ENCODE data around the gene CAMKV.
"Not testable (repeated sequence)": the region's sequence is repeated elsewhere in the genome, so short reads cannot be mapped to it uniquely, and the experiment has no call there.

CAMKV gene, protein sequence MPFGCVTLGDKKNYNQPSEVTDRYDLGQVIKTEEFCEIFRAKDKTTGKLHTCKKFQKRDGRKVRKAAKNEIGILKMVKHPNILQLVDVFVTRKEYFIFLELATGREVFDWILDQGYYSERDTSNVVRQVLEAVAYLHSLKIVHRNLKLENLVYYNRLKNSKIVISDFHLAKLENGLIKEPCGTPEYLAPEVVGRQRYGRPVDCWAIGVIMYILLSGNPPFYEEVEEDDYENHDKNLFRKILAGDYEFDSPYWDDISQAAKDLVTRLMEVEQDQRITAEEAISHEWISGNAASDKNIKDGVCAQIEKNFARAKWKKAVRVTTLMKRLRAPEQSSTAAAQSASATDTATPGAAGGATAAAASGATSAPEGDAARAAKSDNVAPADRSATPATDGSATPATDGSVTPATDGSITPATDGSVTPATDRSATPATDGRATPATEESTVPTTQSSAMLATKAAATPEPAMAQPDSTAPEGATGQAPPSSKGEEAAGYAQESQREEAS

GRCh38 chr3:49869525-49870126 is at the start of gene CAMKV:
TSS of gene CAMKV (minus strand) at chr3:49869906. CDS start at chr3:49862388, 7,518 bp downstream.
- DNase-seq, result no peak

DNA sequence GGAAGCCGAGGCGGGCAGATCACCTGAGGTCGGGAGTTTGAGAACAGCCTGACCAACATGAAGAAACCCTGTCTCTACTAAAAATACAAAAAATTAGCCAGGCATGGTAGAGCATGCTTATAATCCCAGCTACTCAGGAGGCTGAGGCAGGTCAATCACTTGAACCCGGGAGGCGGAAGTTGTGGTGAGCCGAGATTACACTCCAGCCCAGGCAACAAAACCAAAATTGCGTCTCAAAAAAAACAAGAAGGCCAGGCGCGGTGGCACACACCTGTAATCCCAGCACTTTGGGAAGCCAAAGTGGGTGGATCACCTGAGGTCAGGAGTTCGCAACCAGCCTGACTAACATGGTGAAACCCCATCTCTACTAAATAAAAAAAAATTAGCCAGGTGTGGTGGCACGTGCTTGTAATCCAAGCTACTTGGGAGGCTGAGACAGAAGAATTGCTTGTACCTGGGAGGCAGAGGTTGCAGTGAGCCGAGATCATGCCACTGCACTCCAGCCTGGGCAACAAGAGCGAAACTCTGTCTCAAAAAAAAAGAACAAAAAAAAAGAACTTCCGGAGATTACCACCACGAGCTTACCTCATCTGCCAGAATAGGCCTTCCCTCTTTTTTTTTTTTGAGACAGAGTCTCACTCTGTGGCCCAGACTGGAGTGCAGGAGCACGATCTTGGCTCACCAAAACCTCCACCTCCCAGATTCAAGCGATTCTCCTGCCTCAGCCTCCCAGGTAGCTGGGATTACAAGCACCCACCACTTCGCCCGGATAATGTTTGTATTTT is 48.3 kb upstream of the CAMKV start:
- DNase-seq, result not testable (repeated sequence)

- DNase-seq, result no peak
Observed at GRCh38 chr3:49916686-49917085, 47.0 kb upstream of the CAMKV start.

GRCh38 chr3:49914906-49915305 is 45.2 kb upstream of the CAMKV start:
- no peak for DNase-seq

DNA sequence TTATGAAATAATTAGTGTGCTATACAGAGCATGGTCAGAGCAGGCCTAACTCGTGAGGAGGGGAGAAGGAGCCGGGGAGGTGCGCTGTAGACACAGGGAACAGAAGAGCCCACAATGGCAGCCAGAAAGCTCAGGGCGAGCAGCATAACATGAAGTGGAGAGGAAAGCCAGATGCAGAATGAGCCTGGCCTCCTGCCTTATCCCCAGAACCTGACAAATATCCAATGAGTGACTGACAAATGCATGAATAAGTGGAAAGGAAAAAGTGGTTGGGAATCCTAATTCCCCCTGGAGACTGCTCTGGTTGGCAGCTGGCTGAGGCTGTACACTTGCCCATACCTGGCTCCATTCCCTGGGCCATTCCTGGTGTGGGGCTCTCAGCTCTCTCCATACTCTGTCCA is 43.2 kb upstream of the CAMKV start:
- DNase-seq, result no peak

DNA sequence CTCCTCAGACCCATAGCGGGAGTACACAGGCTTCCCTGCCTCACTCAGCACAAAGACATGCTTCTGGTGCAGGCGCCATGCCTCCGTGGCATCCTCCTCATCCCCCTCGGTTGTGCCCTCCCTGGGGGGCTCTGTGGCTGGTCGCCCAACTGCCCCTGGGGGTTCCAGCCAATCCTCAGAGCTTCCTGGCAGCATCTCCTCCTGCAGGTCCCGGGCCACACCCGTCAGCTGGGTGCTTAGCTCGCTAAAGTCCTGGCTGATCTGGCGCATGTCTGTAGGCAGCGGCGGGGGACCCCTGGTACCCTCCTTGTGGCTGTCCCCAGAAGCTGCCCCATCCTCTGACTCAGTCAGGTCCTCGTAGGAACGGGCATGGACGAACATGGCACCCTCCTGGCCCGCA is 41.9 kb upstream of the CAMKV start:
- no peak for DNase-seq

DNA sequence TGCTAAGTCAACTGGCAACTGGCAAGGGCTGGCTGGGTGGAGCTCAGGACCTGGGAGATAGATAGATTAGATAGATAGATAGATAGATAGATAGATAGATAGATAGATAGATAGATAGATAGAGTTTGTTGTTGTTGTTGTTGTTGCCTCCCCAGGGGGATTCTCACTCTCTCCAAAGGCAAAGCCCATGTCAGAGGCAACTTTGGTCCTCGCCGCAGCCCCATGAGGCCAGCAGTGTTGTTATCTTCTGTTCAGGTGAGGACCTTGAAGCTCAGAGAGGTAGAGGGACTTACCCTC is 41.4 kb upstream of the CAMKV start:
- DNase-seq, result no peak

DNA sequence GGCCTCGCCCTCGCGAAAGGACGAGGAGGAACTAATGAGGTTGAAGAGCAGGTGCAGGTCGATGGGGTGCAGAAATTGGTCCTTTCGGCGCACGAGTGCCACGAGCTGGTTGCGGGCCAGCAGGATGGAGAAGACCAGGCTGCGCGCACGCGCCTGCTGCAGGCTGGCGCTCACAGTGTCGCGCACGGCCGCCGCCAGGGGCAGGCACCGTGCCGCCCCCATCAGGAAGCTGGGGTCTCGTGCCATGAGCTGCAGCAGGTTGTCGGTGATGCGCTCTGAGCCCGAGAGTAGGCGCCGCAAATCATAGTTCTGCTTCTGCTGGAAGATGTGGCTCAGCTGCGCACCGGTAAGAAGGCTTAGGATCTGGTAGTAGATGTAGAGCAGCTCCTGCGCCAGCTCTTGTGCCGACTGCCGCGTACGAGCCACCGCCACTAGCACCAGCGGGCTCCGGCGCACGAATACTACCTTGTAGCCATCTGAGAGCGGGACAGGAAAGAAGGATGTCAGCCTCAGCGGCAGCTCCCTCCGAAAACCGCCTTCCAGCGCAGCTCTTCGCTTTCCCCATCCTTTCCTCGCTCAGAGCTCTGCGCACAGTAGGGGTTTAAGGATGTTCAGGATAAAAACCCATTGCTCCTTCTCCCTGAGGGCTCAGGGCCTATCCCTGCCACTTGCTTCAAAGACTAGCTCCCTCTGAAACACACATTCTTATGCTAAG is 40.9 kb upstream of the CAMKV start:
- DNase-seq, result no peak

DNA sequence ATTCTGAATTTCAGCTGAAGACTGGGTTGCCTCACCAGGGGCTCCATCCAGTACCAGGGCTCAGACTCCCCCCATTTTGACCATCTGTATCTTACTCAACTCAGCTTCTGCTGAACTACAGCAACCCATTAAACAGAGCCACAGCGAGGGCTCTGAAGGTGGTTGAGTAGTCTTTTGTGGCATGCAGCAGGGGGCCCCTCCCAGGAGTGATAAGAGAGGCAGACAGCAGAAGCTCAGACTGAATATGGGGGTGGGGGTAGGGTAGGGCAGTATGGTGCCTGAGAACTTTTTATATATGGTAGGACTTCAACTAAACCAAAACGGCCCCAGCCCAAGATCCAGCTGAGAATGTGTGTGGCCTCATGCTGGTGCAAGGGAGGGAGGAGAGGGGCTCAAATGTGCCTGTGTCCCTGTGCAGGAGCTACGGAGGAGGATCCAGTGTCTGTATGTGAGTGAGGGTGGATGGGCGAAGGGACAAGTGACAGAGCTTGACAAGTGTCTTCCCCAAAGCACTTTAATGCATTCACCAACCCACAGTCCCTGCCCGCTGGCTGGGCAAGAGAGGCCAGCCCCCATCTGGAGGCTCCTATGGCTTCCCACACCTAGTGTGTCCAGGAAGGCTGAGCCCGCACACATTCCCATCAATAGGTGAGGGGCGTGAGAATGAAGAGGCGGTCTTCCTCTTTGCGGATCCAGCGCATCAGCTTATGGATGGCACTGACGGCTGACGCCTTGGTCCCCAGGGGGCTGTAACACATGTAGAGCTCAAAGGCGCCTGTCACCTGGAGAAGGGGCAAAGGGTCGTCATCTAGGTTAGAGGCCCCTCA is 38.9 kb upstream of the CAMKV start:
- no peak for DNase-seq

DNA sequence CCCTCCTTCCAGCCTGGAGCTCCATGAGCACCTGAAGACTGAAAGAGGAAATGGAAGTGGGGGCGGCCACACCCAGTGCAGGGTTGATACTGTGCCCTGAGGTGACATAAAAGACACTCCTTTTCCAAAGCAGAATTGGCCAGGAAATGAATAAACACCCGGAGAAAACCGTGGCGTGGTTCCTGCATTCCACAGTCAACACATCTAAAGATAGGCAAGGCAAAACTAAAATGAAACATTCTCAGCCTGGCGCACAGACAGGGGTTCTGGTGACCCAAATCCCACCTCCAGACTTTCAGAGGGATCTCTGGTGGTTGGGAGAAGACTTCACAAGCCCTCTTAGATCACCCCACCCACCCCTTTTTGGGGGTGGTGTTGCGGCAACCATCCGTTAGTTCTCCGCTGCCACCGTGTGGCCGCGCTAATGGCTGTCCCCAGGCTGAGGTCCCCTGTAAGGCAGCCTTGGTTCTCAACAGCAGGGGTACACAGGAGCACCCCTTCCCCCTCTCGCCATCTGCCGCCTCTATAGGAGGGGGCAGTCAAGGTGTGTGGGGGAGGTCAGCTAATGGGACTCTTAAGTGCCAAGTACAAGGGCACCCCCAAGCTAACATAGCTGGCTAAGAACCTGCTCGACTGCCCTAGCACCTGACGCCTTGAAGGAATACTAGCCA is 36.5 kb upstream of the CAMKV start:
- no peak for DNase-seq

DNA sequence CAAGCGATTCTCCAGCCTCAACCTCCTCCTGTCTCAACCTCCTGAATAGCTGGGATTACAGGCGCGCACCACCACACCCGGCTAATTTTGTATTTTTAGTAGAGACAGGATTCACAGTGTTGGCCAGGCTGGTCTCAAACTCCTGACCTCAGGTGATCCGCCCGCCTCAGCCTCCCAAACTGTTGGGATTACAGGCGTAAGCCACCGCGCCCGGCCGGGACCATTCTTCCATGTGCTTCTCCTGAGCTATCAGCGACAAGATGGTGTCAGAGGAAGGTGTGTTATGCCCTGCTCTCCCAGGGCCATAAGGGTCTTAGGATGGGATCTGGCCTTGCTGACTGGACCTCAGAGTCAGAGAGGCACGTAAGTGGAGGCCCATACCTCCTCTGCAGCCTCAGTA is 34.7 kb upstream of the CAMKV start:
- DNase-seq, result not testable (repeated sequence)

DNA sequence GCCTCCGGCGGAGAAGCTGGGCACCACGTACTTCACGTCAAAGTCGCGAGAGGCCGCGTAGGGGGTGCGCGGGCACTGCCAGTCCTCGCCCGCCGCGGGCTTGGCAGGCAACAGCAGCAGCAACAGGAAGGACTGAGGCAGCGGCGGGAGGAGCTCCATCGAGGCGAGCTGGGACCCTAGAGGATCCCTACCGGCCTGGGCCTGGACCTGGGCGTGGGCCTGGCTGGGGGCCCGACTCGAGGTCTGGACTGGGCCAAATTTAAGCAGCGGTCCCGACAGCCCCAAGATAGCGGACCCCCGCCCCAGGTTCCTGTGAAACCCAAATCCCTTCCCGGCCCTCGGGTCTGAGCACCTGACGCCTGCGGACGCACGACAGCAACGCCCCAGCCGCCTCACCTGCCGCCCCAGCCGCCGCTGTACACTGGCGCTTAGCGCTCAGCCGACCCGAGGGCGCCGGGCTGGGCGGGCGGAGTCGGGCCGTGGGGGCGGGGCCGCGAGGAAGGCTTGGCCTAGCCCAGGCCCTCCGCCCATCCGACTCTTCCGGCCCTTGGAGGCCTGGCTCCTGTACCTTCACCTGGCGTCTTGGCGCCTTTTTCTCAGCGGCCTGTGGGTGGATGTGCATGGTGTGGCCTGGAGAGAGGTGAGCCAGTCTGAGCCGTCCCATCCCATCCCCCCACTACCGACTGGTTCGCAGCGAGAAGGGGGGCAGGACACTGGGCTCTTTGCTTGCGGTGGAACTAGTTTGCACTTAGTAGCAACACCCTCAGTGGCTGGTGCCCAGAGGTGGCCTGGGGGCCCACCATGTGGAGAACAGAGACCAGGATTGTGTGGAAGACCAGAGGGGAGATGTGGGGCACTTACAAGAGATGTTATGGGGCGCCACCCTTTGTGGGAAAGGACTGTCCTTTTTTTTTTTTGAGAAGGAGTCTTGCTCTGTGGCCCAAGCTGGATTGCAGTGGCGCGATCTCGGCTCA is 34.0 kb upstream of the CAMKV start, which contains the start of gene MST1R:
TSS of gene MST1R (minus strand) at position 423 of the 974 bp plus-strand sequence. CDS start at position 159, 264 bp downstream.
- DNase-seq, result no peak

- no peak for DNase-seq
Observed at GRCh38 chr3:49902511-49903345, 33.0 kb upstream of the CAMKV start.

DNA sequence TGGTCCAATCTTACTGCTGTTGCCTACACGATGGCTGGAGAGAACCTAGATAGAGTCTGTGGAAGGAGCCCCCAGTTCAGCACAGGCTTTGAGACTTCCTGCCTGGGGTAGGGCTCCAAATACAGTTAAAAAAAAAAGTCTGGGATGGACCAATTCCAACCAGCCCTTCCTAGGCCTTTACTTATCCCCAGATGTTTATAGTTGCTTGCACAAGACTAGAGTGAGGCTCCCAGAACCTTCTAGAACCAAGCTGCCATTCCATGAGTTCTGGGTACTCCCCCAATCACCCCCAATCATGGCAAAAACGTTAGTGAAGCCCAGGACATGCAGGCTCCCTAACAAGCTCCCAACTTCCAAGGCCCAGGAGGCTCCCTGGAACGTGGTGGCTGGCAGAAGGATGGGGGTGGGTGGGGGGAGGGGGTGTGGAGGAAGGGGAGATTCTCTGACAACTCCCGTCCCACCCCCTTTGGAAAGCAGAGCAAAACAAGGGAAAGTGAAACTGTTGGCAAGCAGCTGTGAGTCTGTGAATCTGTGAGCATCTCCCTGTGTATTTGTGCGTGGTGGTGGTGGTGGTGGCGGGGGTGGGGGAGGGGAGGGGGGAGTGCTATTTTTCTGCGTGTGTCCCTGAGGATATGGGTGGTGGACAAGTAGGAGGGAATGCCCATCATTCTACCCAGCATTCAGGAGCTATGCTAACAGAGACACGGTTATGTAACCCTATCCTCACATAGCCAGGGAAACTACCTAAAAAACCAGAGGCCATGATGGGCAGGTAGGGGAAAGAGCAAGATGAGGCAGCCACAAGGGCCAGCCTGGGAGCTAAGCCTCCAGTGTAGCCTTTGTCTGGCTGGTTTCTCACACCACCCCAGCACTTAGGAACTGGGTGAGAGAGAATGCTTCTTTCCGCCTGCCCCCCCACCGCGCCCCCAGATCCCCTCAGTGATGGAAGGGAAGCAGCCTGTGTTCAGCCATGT is 31.9 kb upstream of the CAMKV start:
- no peak for DNase-seq

DNA sequence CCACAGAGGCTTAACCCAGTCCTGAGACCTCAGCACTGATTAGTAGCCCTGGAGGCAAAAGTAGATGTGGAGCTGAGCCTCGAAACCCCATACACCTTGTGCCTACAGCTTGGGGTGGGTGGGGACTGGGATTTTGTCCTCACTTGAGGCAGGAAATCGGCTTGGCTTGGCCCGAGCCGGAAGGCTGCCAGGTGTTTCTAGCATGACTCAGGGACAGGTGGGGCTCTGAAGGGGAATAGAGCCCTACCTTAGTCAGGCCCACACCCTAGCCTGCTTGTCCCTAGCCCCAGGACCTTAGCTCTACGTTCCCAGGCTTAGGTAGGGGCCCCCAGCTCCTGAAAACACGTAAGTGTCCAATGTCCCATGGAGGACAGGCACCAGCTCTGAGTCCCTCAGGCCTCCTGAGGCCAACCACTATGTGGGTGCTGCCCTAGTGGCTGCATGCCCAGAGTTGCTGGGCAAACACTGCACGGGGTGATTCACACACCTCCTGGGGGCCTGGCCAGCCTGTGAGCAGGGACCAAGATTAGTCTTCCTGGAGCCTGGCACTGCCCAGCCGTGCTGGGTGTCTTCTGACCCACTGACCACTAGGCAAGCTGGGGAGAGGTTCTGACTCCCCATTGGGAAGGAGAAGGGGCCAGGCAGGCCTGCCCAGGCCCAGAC is 30.9 kb upstream of the CAMKV start:
- DNase-seq, result no peak

DNA sequence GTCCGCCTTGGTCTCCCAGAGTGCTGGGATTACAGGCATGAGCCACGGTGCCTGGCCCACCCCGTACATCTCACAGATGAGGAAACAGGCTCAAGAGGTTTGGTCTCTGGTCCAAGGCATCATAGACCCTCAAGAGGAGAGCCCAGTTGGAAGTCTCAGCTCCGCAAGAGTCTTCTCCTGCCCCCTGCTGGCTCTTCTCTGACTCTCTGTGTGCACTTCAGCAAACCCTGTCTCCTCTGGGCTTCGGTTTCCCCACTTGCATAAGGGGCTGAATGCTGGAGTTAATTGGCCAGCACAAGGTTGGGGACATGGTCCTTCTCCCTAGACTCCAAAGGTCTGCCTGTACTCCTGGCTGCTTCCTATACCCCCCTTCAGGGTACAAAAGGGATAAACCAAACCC is 30.1 kb upstream of the CAMKV start:
- DNase-seq, result no peak

DNA sequence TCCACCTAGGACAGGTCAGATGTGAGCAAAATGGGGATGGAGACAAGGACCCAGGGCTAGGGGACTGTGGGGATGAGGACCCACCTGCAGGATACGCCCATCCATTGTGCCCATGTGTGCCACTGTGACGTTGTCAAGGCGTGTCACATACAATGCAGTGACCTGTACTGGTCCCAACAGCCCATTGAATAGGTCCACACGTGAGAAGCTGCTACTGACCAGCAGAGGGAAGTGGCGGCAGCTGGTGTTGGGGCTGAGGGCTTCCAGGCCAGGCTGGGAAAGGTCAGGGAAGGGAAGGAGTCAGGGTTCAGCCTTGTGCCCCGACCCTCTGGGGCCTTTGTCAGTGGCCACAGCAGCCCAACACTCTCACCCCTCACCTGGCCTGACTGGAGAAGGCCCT is 29.3 kb upstream of the CAMKV start:
- DNase-seq, result no peak

All from NK-92 treated with Interleukin-12 subunit alpha and Interleukin-12 subunit beta, amount 100 ng/mL, for 24 hours (cell line).